Progenitor cell of endocrine pancreas (in vitro differentiated cells): ENCODE data around the gene EML3. TPM values are rescaled to one million over a fixed set of nuclear protein-coding genes. Genes with fewer than 3 reads are reported as not detected.
A peak's percentile ranks its signal among the peaks of the same experiment; 100 is the strongest.

Experiments used
- DNase-seq: peaks from one replicate; pipeline ENCODE4 v3.0.0; 2021; ENCODE audit warnings: low spot score; ENCODE audit not compliant: unreplicated experiment
- H3K27ac Mint-ChIP-seq: 2 replicates; pipeline ENCODE4 v1.8.0; 2021; ENCODE audit warnings: mild to moderate bottlenecking, moderate library complexity, mixed read lengths
- H3K27me3 Mint-ChIP-seq: 2 replicates; pipeline ENCODE4 v1.8.0; 2021; ENCODE audit warnings: mixed read lengths
- H3K36me3 Mint-ChIP-seq: 2 replicates; pipeline ENCODE4 v1.8.0; 2022; ENCODE audit warnings: mixed read lengths; ENCODE audit not compliant: insufficient read depth
- H3K4me1 Mint-ChIP-seq: 2 replicates; pipeline ENCODE4 v1.8.0; 2021; ENCODE audit warnings: low read depth, mixed read lengths
- H3K4me3 Mint-ChIP-seq: 2 replicates; pipeline ENCODE4 v1.8.0; 2021; ENCODE audit warnings: low read depth, mild to moderate bottlenecking, moderate library complexity, mixed read lengths
- H3K9me3 Mint-ChIP-seq: 2 replicates; pipeline ENCODE4 v1.8.0; 2021; ENCODE audit warnings: low read depth, mixed read lengths
- total RNA-seq: library from RNA; stranded (reverse); gene quantifications from 2 replicates; pipeline ENCODE4 v1.2.1, GENCODE V29; 2021
- TF ChIP-seq, protein P1 (sequence below): fragments of 200-600 bp; sonication (generic); IDR thresholded peaks from one replicate; pipeline ENCODE4 v1.5.0; 2021; ENCODE audit warnings: antibody characterized with exemption, mild to moderate bottlenecking; ENCODE audit not compliant: unreplicated experiment

Gene EML3
- total RNA-seq, 1 donor from 2014 or later: 42.7 TPM

DNA sequence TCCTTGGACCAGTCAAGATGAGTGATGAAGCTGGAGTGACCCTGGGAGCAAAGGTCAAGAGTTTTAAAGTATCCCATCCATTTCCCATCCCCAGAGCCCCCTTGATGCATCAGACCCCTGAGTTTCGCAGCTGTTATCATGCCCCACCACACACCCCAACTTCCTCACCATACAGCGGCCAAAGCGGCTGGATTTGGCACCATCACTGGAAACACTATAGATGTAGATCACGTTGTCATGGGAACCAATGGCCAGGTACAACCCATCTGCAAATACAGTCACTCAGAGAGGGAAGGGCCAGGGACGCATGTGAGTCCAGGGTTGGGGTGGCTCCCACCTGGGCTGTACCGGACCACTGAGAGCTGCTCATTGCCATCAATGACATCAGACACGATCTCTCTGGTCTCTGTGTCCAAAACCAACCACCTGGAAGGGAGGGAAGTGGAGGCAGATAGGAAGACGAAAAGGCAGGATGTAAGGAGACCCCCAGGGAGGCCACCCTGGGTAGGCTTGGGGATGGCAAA, 8.7 kb downstream of the EML3 start:
- Mint-ChIP-seq H3K27ac (no peak overlapping the region), H3K4me3 (peak overlapping the region; percentile 63), H3K27me3 (peaks cover 19% of the 10 kb centered on the region), H3K4me1 (peaks cover 36% of the 10 kb centered on the region), H3K9me3 (no peaks in the 10 kb centered on the region), H3K36me3 (peaks cover 16% of the 10 kb centered on the region)
- TF ChIP-seq, protein P1, sequence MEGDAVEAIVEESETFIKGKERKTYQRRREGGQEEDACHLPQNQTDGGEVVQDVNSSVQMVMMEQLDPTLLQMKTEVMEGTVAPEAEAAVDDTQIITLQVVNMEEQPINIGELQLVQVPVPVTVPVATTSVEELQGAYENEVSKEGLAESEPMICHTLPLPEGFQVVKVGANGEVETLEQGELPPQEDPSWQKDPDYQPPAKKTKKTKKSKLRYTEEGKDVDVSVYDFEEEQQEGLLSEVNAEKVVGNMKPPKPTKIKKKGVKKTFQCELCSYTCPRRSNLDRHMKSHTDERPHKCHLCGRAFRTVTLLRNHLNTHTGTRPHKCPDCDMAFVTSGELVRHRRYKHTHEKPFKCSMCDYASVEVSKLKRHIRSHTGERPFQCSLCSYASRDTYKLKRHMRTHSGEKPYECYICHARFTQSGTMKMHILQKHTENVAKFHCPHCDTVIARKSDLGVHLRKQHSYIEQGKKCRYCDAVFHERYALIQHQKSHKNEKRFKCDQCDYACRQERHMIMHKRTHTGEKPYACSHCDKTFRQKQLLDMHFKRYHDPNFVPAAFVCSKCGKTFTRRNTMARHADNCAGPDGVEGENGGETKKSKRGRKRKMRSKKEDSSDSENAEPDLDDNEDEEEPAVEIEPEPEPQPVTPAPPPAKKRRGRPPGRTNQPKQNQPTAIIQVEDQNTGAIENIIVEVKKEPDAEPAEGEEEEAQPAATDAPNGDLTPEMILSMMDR: no peak
- no peak for DNase-seq

DNA sequence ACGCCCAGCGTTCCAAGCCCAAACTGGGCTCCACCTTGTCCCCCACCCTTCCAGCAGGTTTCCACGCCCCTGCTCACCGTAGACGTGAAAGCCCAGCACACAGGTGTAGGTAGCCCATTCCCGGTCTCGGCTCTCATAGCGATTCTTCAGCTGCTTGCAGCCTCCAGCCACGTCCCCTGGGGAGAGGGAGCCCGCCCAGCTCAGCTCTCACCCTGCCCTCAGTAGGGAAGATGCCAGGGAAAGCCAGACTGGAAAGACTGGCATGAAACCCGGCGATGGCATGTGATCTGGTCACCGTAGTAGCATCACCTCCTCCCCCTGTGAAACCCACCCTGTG, 9.5 kb downstream of the EML3 start:
- H3K9me3 Mint-ChIP-seq: no peaks in the 10 kb centered on the region
- H3K4me3 Mint-ChIP-seq: peak overlapping the region; percentile 63
- H3K4me1 Mint-ChIP-seq: peaks cover 37% of the 10 kb centered on the region
- H3K27ac Mint-ChIP-seq: peak overlapping the region; percentile 83
- peaks cover 19% of the 10 kb centered on the region for H3K27me3 Mint-ChIP-seq
- peaks cover 17% of the 10 kb centered on the region for H3K36me3 Mint-ChIP-seq
- TF ChIP-seq, protein P1: no peak
- DNase-seq: no peak

DNA sequence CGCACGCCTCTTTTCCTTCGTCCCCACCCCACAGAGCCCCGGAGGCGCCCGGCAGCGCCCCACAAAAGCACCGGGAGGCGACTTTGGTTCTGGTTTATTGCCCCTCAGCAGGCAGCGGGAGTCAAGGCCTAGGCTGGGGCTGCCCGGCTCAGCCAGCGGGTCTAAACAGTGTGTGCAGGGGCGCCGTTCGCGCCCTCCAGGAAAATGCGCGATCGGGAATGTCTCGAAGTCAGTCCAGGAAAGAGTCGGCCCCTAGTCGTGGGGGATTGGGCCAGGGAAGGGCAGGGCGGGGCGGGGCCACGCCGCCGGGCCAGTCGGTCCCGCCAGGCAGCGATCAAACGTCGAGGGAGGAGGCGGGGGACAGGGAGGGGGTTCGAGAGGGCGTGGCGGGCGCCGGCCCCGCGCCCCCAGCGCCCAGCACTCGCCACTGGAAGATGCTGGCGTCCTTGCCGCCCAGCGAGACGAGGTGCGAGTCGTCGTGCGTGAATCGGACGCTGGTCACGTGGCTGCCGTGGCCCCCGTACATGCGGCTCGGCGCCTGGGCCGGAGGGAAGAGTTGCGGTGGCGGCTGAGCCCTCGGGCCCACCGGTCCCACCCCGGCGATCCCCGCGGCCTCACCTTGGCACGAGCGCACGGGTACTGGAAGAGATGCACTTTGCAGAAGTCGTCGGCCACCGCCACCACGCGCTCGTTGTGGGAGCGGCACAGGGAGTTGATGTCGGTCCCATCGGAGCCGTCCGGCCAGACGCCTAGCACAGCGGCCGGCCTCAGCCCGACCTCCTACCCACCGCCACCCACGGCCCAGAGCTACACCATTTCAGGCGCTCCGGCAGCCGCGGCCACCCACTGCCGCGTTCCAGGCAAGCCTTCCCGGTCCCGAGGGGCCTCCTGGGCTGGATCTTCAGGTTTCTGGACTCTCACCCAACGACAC, 10.2 kb downstream of the EML3 start:
- Mint-ChIP-seq H3K27me3 (peaks cover 19% of the 10 kb centered on the region), H3K9me3 (no peaks in the 10 kb centered on the region), H3K36me3 (peaks cover 21% of the 10 kb centered on the region), H3K4me1 (peaks cover 37% of the 10 kb centered on the region), H3K27ac (peak overlapping the region; percentile 96), H3K4me3 (peak overlapping the region; percentile 90)
- DNase-seq: no peak
- TF ChIP-seq, protein P1: no peak

DNA sequence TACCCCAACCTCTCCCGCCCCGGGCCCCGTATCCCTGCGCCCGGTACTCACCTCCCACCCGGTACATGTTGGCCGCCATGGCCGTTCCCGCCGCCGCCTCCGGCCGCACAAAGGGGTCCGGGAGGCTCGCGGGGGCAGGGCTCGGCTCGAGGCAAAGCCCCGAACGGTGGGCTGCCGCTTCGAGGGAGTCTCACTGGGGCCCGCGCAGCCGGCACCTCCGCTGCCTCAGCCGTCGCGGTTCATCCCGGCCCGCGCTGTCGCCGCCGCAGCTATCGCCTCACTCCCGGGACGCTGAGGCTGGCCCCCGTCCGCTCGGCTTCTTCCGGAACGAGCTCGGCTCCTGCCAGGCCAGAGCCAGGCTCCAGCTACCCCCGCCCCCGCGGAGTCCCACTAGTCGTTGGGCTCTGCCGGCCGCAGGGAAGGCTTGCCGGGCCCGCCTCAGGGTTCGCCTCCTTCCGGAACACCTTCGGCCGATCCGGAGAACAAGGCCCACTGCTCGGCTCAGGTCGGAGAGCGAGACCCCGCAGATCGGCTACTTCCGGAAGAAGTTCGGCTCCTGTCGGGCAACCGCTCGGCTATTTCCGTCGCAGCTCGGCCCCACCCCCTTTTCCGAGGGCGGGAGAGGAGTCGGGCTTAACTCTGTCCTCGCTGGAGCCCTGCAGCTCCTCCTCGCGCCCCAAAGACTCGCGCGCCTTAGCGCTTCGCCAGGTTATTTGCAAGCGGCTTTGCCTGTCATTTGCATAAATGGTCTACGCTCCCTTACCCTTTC, 11.0 kb downstream of the EML3 start, which contains the start of gene MTA2:
TSS of gene MTA2 (minus strand) at position 494 of the 769 bp plus-strand sequence. CDS start at position 79, 415 bp downstream.
- Mint-ChIP-seq H3K4me3 (peak within 1 kb of the TSS; percentile 90), H3K27me3 (peaks cover 19% of the 10 kb centered on the region), H3K4me1 (peaks cover 35% of the 10 kb centered on the region), H3K9me3 (no peaks in the 10 kb centered on the region), H3K36me3 (peaks cover 27% of the 10 kb centered on the region), H3K27ac (peak within 1 kb of the TSS; percentile 96)
- peak; percentile 99 for DNase-seq
- TF ChIP-seq, protein P1: no peak

DNA sequence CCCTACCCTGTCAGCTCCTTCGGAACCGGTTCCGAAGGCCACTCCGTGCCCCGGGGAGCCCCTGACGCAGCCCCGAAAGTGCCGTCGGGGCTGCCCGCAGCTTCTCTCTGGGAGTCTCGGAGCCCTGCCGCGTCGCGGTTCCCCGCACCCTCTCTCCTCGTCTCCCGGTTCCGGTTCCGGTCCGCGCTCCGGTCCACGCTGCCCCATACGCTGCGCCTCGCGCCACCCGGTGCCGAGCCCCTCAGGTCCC, 11.5 kb downstream of the EML3 start:
- TF ChIP-seq, protein P1: no peak
- Mint-ChIP-seq H3K27ac (peak overlapping the region; percentile 95), H3K9me3 (no peaks in the 10 kb centered on the region), H3K4me3 (peak overlapping the region; percentile 90), H3K36me3 (peaks cover 28% of the 10 kb centered on the region), H3K4me1 (peaks cover 35% of the 10 kb centered on the region), H3K27me3 (peaks cover 19% of the 10 kb centered on the region)
- no peak for DNase-seq
